ENCODE data around the gene MARS1. TPM values are rescaled to one million over a fixed set of nuclear protein-coding genes. Genes with fewer than 3 reads are reported as not detected.

Gene MARS1
- total RNA-seq, 2 donors from 2014 or later, result 254 to 263 TPM

GRCh38 chr12:57543581-57543980 is 55.7 kb downstream of the MARS1 start:
- peaks cover 12% of the 10 kb centered on the region for H3K27me3 Mint-ChIP-seq (ENCODE audit: insufficient read depth)
- no peaks in the 10 kb centered on the region for H3K9me3 Mint-ChIP-seq
- no peak overlapping the region for H3K4me3 Mint-ChIP-seq
- Histone ChIP-seq H3K4me3 (ENCODE audit: low read length) (no peak overlapping the region), H3K27ac (ENCODE audit: low read depth, low read length) (no peak overlapping the region), H3K27me3 (ENCODE audit: control insufficient read depth, insufficient read depth, low read length, poor library complexity, severe bottlenecking) (peaks cover 11% of the 10 kb centered on the region), H3K9me3 (ENCODE audit: control insufficient read depth, low read length) (no peaks in the 10 kb centered on the region), H3K9ac (ENCODE audit: extremely low read depth, low read length, poor library complexity, severe bottlenecking) (no peak overlapping the region), H3K4me1 (ENCODE audit: control insufficient read depth, insufficient read depth, low read length) (peaks cover 4% of the 10 kb centered on the region), H3K36me3 (ENCODE audit: control insufficient read depth, insufficient read depth, low read length) (peaks cover 41% of the 10 kb centered on the region)
- 95 to 97% methylated on average over 2 of the region's 2 CpGs for WGBS, 2 experiments (ENCODE audit: insufficient coverage in 1 of 2, insufficient read length in 1 of 2)
- DNase-seq, result no peak
- peaks cover 12% of the 10 kb centered on the region for H3K4me1 Mint-ChIP-seq
- no peak for TF ChIP-seq CTCF (conservative IDR thresholded peaks at IDR 0.05)
- H3K27ac Mint-ChIP-seq, result no peak overlapping the region
- H3K36me3 Mint-ChIP-seq (ENCODE audit: low read depth), result peaks cover 25% of the 10 kb centered on the region

DNA sequence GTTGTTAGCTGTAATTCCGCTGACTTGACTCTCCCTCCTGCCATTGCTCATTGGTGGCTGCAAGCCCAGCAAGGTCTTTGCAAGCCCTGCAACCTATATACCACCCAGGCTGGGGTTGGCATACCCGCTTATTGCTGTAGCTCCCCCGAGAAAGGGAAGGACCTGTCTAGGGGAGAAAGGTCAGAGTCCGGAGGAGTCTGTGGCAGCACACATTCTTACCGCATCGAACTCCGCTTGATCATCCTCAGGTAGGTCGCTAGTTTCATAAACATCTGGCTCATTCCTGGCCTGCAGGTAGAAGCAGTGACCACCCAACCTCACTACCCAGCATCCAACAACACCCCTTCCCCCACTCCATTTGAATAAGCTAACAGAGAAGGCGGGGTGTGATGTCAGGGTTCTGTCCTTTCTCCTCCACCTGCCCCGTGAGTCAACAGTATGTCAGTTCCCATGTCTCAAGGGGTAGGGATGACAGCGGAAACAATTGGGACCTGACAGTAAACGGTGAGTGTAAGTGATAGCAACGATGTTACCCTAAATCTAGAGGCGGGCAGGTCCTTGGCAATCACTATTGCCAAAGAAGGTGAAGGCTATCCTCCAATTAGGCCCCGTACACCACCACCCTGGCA is 58.1 kb downstream of the MARS1 start:
- DNase-seq, result peak; percentile 64
- no peak for TF ChIP-seq CTCF (conservative IDR thresholded peaks at IDR 0.05)
- peaks cover 31% of the 10 kb centered on the region for H3K27me3 ChIP-seq (ENCODE audit: control insufficient read depth, insufficient read depth, low read length, poor library complexity, severe bottlenecking)
- Mint-ChIP-seq H3K36me3 (ENCODE audit: low read depth) (peaks cover 12% of the 10 kb centered on the region), H3K27ac (peak overlapping the region; percentile 82), H3K4me1 (peaks cover 17% of the 10 kb centered on the region), H3K9me3 (no peaks in the 10 kb centered on the region), H3K27me3 (ENCODE audit: insufficient read depth) (peaks cover 33% of the 10 kb centered on the region), H3K4me3 (peak overlapping the region; percentile 97)
- no peak overlapping the region for H3K27ac ChIP-seq (ENCODE audit: low read depth, low read length)
- peak overlapping the region; percentile 86 for H3K9ac ChIP-seq (ENCODE audit: extremely low read depth, low read length, poor library complexity, severe bottlenecking)
- H3K36me3 ChIP-seq (ENCODE audit: control insufficient read depth, insufficient read depth, low read length), result peaks cover 21% of the 10 kb centered on the region
- no peaks in the 10 kb centered on the region for H3K9me3 ChIP-seq (ENCODE audit: control insufficient read depth, low read length)
- 64 to 73% methylated on average over 10 to 15 of the region's 15 CpGs for WGBS, 2 experiments (ENCODE audit: insufficient coverage in 1 of 2, insufficient read length in 1 of 2)
- peaks cover 4% of the 10 kb centered on the region for H3K4me1 ChIP-seq (ENCODE audit: control insufficient read depth, insufficient read depth, low read length)
- peak overlapping the region; percentile 92 for H3K4me3 ChIP-seq (ENCODE audit: low read length)

DNA sequence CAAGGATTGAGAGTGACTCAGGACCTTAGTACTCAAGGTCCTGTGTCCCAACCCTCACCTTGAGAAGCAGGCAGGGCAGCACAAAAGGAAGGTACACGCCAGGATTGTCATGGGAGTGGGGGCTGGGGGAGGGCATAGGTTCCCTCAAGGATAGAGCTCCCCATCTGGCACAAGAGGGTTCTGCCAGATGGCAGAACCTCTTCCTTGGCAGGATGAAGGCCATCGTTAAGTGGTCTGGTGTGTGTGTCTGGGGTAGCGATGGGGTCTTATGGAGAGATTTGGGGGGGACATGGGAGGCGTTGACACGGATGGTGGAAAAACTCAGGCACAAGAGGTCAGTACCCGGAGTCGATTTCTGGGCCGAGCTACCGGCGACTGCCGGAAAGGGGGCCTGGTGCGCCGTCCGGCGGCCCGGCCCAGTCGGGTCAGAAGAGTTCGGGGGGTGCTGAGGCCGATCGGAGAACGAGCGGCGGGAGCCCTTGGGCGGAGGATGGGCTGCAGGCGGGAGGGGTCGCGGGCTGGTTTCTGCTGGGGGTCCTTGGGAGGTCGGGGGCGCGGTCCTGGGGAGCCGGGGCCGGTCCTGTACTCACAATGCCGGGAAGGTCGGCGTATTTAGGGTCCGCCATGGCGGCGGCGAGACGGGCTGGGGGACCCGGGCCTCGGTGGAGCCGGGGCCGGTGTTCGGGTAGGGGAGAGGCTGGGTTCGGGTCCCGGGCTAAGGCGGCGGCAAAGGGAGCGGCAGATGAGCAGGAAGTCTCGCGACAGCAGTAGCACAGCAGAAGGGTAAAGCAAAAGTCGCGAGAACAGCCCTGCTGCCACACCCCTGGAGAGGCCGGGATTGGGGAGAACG is 58.8 kb downstream of the MARS1 start, which contains the start of gene DCTN2:
Gene DCTN2, minus strand, starts transcription at position 755 of the 850 bp plus-strand sequence. Its CDS starts 129 bp downstream, at position 626.
- peaks cover 14% of the 10 kb centered on the region for H3K36me3 ChIP-seq (ENCODE audit: control insufficient read depth, insufficient read depth, low read length)
- Mint-ChIP-seq H3K27ac (peak within 1 kb of the TSS; percentile 82), H3K4me3 (peak within 1 kb of the TSS; percentile 97), H3K27me3 (ENCODE audit: insufficient read depth) (peaks cover 38% of the 10 kb centered on the region), H3K9me3 (no peaks in the 10 kb centered on the region), H3K4me1 (peaks cover 17% of the 10 kb centered on the region), H3K36me3 (ENCODE audit: low read depth) (peaks cover 8% of the 10 kb centered on the region)
- H3K4me3 ChIP-seq (ENCODE audit: low read length), result peak within 1 kb of the TSS; percentile 92
- peak within 1 kb of the TSS; percentile 74 for H3K27ac ChIP-seq (ENCODE audit: low read depth, low read length)
- H3K9ac ChIP-seq (ENCODE audit: extremely low read depth, low read length, poor library complexity, severe bottlenecking), result peak within 1 kb of the TSS; percentile 86
- no peaks in the 10 kb centered on the region for H3K9me3 ChIP-seq (ENCODE audit: control insufficient read depth, low read length)
- peaks cover 32% of the 10 kb centered on the region for H3K27me3 ChIP-seq (ENCODE audit: control insufficient read depth, insufficient read depth, low read length, poor library complexity, severe bottlenecking)
- H3K4me1 ChIP-seq (ENCODE audit: control insufficient read depth, insufficient read depth, low read length), result peaks cover 4% of the 10 kb centered on the region
- TF ChIP-seq CTCF (conservative IDR thresholded peaks at IDR 0.05), result no peak
- 0% methylated on average over 13 to 56 of the region's 56 CpGs for WGBS, 2 experiments (ENCODE audit: insufficient coverage in 1 of 2, insufficient read length in 1 of 2)
- peak; percentile 99 for DNase-seq

Data from endodermal cell (in vitro differentiated cells).